GM21447 (cell line): Measurements from ENCODE around the gene CHD6.

ENCODE experiments used
- ATAC-seq: cut with Tn5 transposase; IDR thresholded peaks from one replicate; pipeline ENCODE4 v1.9.1; 2021; ENCODE audit not compliant: unreplicated experiment

Gene CHD6

GRCh38 chr20:41468994-41469600, 149.1 kb downstream of the CHD6 start:
- no peak for ATAC-seq

GRCh38 chr20:41467690-41468089, 150.5 kb downstream of the CHD6 start:
- no peak for ATAC-seq

GRCh38 chr20:41467220-41467619, 151.0 kb downstream of the CHD6 start:
- ATAC-seq: no peak

GRCh38 chr20:41463567-41463966, 154.6 kb downstream of the CHD6 start:
- ATAC-seq: no peak

GRCh38 chr20:41462372-41463161, 155.6 kb downstream of the CHD6 start:
- ATAC-seq: peak; percentile 76

GRCh38 chr20:41458761-41459160, 159.4 kb downstream of the CHD6 start:
- no peak for ATAC-seq

- ATAC-seq: no peak
Measured at GRCh38 chr20:41457173-41457857, 160.9 kb downstream of the CHD6 start.

- no peak for ATAC-seq
Measured at GRCh38 chr20:41456351-41456750, 161.8 kb downstream of the CHD6 start.

- ATAC-seq: no peak
Measured at GRCh38 chr20:41454250-41454649, 163.9 kb downstream of the CHD6 start.

- ATAC-seq: no peak
Measured at GRCh38 chr20:41453010-41453950, 164.9 kb downstream of the CHD6 start.

GRCh38 chr20:41452226-41452625, 166.0 kb downstream of the CHD6 start:
- ATAC-seq: no peak

GRCh38 chr20:41447006-41447405, 171.2 kb downstream of the CHD6 start:
- no peak for ATAC-seq

- no peak for ATAC-seq
Measured at GRCh38 chr20:41446456-41446855, 171.7 kb downstream of the CHD6 start.

- ATAC-seq: no peak
Measured at GRCh38 chr20:41444821-41445220, 173.4 kb downstream of the CHD6 start.

- no peak for ATAC-seq
Measured at GRCh38 chr20:41443691-41444090, 174.5 kb downstream of the CHD6 start.

- ATAC-seq: no peak
Measured at GRCh38 chr20:41440882-41441281, 177.3 kb downstream of the CHD6 start.

- ATAC-seq: no peak
Measured at GRCh38 chr20:41437836-41438235, 180.3 kb downstream of the CHD6 start.

- ATAC-seq: no peak
Measured at GRCh38 chr20:41436679-41437078, 181.5 kb downstream of the CHD6 start.

GRCh38 chr20:41433203-41433602, 185.0 kb downstream of the CHD6 start:
- no peak for ATAC-seq

- ATAC-seq: peak; percentile 56
Measured at GRCh38 chr20:41432746-41433145, 185.4 kb downstream of the CHD6 start.

- ATAC-seq: no peak
Measured at GRCh38 chr20:41428285-41428684, 189.9 kb downstream of the CHD6 start.
